Tibial nerve (tissue), 4 donors: Measurements from ENCODE around the gene C1orf141. TPM values are rescaled to one million over a fixed set of nuclear protein-coding genes. Genes with fewer than 3 reads are reported as not detected.
"Not testable (repeated sequence)": the region's sequence is repeated elsewhere in the genome, so short reads cannot be mapped to it uniquely, and the experiment has no call there.

Experiments used
- DNase-seq, 2 donors: peaks; one replicate each; pipeline ENCODE4 v3.0.0-alpha.2; 2019; ENCODE audit warnings: low spot score in 2 of 2
- H3K27ac ChIP-seq, 4 donors: fragments of 200-600 bp; sonication (generic) in 3 of 4; one replicate each; pipeline ENCODE4 v1.5.1; 2017 to 2019; ENCODE audit warnings: mild to moderate bottlenecking in 1 of 4
- H3K27me3 ChIP-seq, 2 donors: fragments of 200-600 bp; sonication (generic) in 1 of 2; one replicate each; pipeline versions ENCODE4 v1.5.1 to v1.6.0; 2017 to 2019
- H3K36me3 ChIP-seq, 3 donors: fragments of 200-600 bp; sonication (generic); one replicate each; pipeline ENCODE4 v1.5.1; 2018 to 2019
- H3K4me1 ChIP-seq, 4 donors: fragments of 200-600 bp; sonication (generic) in 3 of 4; one replicate each; pipeline ENCODE4 v1.5.1; 2017 to 2019
- H3K4me3 ChIP-seq, 4 donors: fragments of 200-600 bp; sonication (generic) in 3 of 4; one replicate each; pipeline ENCODE4 v1.5.1; 2017 to 2019; ENCODE audit warnings: mild to moderate bottlenecking in 1 of 4, moderate library complexity in 1 of 4
- H3K9me3 ChIP-seq, 4 donors: fragments of 200-600 bp; sonication (generic) in 3 of 4; one replicate each; pipeline ENCODE4 v1.5.1; 2017 to 2019
- EP300 ChIP-seq, 2 donors: sonication (generic); formaldehyde crosslinking; IDR thresholded peaks; one replicate each; pipeline ENCODE4 v1.6.1; 2017; ENCODE audit warnings: antibody characterized with exemption in 2 of 2, mild to moderate bottlenecking in 1 of 2
- POLR2A ChIP-seq, 2 donors: fragments of 450-650 bp; IDR thresholded peaks; one replicate each; pipeline ENCODE4 v1.6.1; 2017; ENCODE audit warnings: antibody characterized with exemption in 2 of 2, mild to moderate bottlenecking in 2 of 2, moderate library complexity in 2 of 2
- WGBS, 2 donors: methylation state at CpG; one replicate each; pipeline ENCODE4 v1.1.5; 2018; 5-methylcytosine and 5-hydroxymethylcytosine counted together
- total RNA-seq, 4 donors: library from RNA; depleted of rRNA; stranded (reverse); fragments of >200 nt; gene quantifications; one replicate each; pipeline ENCODE4 v1.1.0, GENCODE V29; 2016
- TF ChIP-seq, protein P1 (sequence below), 5 experiments: fragments of 200-600 bp in 3 of 5; fragments of 450-650 bp in 2 of 5; sonication (generic) in 3 of 5; IDR thresholded peaks; one replicate each; pipeline ENCODE4 v1.5.1; 2016 to 2019; ENCODE audit warnings: antibody characterized with exemption in 5 of 5, mild to moderate bottlenecking in 3 of 5, moderate library complexity in 2 of 5

The C1orf141 gene
- total RNA-seq, 4 donors from 2014 or later = not detected

DNA sequence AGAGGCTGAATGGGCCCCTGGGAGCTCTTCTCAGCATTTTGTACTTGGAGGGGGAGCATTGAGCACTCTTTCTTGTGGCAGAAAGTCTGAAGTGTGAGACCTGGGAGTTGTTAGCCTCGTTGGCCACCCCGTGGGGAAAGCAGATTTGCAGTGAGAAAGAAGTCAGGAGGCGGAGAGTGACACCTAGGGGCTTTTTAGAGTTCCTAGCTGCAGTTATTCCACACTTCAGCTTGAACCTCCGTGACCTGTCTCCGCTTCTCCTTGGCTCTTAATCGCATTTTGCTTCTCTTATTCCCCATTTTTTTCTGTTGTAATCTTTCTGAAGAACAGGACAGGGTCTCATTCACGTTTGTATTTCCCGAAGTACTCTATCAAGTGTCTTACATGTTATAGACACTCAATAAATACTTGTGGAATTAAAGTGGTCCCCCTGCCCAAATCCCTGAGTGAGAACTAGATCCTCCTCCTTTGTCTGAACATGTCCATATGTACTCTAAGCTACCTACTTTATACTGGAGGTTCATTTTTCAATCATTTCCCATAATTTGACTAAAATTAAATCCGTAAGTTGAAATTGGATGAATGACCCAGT is 14.5 kb upstream of the C1orf141 start:
- Histone ChIP-seq H3K27ac (no peak overlapping the region), H3K27me3 (no peaks in the 10 kb centered on the region), H3K36me3 (no peaks in the 10 kb centered on the region), H3K4me1 (peaks cover 0 to 9% (median 0%) of the 10 kb centered on the region in 4 donors), H3K9me3 (no peaks in the 10 kb centered on the region), H3K4me3 (no peak overlapping the region)
- DNase-seq = peak; percentile 20 to 59
- 16 to 17% methylated on average over 9 of the region's 9 CpGs for WGBS, 2 donors
- no peak for TF ChIP-seq EP300 (IDR thresholded peaks at IDR 0.05)
- TF ChIP-seq, protein P1, sequence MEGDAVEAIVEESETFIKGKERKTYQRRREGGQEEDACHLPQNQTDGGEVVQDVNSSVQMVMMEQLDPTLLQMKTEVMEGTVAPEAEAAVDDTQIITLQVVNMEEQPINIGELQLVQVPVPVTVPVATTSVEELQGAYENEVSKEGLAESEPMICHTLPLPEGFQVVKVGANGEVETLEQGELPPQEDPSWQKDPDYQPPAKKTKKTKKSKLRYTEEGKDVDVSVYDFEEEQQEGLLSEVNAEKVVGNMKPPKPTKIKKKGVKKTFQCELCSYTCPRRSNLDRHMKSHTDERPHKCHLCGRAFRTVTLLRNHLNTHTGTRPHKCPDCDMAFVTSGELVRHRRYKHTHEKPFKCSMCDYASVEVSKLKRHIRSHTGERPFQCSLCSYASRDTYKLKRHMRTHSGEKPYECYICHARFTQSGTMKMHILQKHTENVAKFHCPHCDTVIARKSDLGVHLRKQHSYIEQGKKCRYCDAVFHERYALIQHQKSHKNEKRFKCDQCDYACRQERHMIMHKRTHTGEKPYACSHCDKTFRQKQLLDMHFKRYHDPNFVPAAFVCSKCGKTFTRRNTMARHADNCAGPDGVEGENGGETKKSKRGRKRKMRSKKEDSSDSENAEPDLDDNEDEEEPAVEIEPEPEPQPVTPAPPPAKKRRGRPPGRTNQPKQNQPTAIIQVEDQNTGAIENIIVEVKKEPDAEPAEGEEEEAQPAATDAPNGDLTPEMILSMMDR (IDR thresholded peaks at IDR 0.05) = peak; percentile 55 to 75 (median 61)
- no peak for TF ChIP-seq POLR2A (IDR thresholded peaks at IDR 0.05)

DNA sequence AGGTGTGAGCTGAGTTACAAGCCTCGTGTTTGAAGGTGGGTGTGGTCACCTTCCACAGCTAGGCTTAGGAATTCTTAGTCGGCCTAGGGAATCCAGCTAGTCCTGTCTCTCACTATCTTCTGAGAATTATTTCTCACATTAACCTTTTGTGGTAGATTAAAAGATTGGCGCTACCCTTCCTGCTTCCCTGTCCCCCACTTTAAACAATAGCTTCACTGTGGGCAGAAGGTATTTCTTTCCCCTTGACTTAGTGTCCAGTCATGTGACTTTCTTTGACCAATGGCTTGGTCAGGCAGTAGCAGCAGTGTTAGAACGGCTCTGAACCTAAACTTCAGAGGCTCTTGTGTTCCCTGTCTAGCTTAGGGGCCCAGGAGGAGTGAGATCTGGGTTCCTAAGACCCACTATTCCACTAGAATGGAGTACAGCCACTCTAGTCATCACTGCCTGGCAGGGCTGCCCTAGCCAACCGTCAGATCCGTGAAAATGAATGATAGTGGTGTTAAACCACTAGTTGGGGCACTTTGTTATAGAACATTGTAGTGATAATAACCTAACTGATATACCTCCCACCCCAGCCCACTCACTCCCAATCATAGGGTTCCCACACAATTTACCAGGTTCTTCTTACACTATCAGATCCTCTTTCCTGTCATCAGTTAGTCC is 13.9 kb upstream of the C1orf141 start:
- WGBS, 2 donors = 49 to 50% methylated on average over 6 of the region's 6 CpGs
- TF ChIP-seq, protein P1 (IDR thresholded peaks at IDR 0.05) = no peak
- TF ChIP-seq EP300 (IDR thresholded peaks at IDR 0.05) (no peak), POLR2A (IDR thresholded peaks at IDR 0.05) (no peak)
- H3K9me3 ChIP-seq = no peaks in the 10 kb centered on the region
- H3K4me3 ChIP-seq = no peak overlapping the region
- H3K27ac ChIP-seq = no peak overlapping the region
- H3K27me3 ChIP-seq = no peaks in the 10 kb centered on the region
- H3K4me1 ChIP-seq = peaks cover 0 to 9% (median 0%) of the 10 kb centered on the region in 4 donors
- no peaks in the 10 kb centered on the region for H3K36me3 ChIP-seq
- no peak for DNase-seq

GRCh38 chr1:67147973-67148372 is 13.2 kb upstream of the C1orf141 start:
- H3K9me3 ChIP-seq, H3K36me3 ChIP-seq, H3K27me3 ChIP-seq, H3K4me3 ChIP-seq, H3K27ac ChIP-seq, DNase-seq: not testable (repeated sequence)
- H3K4me1 ChIP-seq = peaks cover 0 to 14% (median 0%) of the 10 kb centered on the region in 4 donors
- WGBS, 2 donors = 86 to 87% methylated on average over 20 of the region's 20 CpGs

- 95 to 96% methylated on average over 3 of the region's 3 CpGs for WGBS, 2 donors
- no peak overlapping the region for H3K4me3 ChIP-seq
- H3K4me1 ChIP-seq = peaks cover 0 to 16% (median 0%) of the 10 kb centered on the region in 4 donors
These were observed 11.8 kb upstream of the C1orf141 start for GRCh38 chr1:67146539-67146938.

DNA sequence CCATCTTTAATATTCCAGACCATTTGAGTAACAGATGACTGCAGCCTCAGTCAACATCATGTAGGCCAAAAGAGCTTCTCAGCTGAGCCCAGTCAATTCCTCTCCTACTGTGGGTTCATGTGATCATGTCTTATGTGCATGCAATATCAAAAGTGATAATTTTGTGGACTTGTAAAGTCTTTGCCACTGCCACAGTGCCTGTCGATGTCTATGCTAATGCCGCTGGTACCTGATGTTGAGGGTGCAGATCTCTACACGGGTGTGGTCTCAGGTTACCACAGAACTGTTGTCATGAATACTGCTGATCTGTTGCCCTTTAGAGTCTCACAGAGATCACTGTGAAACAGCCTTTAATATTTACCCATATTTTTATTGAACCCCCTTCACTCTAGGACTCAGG is 11.3 kb upstream of the C1orf141 start:
- 92% methylated on average over 3 of the region's 3 CpGs for WGBS, 2 donors

More at GRCh38 chr1:67146539-67146938, 11.8 kb upstream of the C1orf141 start:
- Histone ChIP-seq H3K27ac (no peak overlapping the region), H3K27me3 (no peaks in the 10 kb centered on the region), H3K36me3 (no peaks in the 10 kb centered on the region), H3K9me3 (no peaks in the 10 kb centered on the region)
- TF ChIP-seq EP300 (IDR thresholded peaks at IDR 0.05) (no peak), POLR2A (IDR thresholded peaks at IDR 0.05) (no peak)
- TF ChIP-seq, protein P1 (IDR thresholded peaks at IDR 0.05) = no peak
- DNase-seq = no peak

More for the DNA sequence above, 11.3 kb upstream of the C1orf141 start:
- peaks cover 0 to 16% (median 0%) of the 10 kb centered on the region in 4 donors for H3K4me1 ChIP-seq
- H3K9me3 ChIP-seq = no peaks in the 10 kb centered on the region
- TF ChIP-seq POLR2A (IDR thresholded peaks at IDR 0.05) = no peak
- TF ChIP-seq, protein P1 (IDR thresholded peaks at IDR 0.05) = no peak
- no peak for TF ChIP-seq EP300 (IDR thresholded peaks at IDR 0.05)
- no peaks in the 10 kb centered on the region for H3K36me3 ChIP-seq
- no peak overlapping the region for H3K4me3 ChIP-seq
- DNase-seq = no peak
- H3K27ac ChIP-seq = no peak overlapping the region
- H3K27me3 ChIP-seq = no peaks in the 10 kb centered on the region
